ENCODE results near the gene CRLF2.
"Not testable (repeated sequence)": the region's sequence is repeated elsewhere in the genome, so short reads cannot be mapped to it uniquely, and the experiment has no call there.

Gene CRLF2

GRCh38 chrX:1213971-1214370 lies 1.5 kb upstream of the CRLF2 start:
- DNase-seq (ENCODE audit: low read depth) = no peak

GRCh38 chrX:1210844-1211243 lies 1.6 kb downstream of the CRLF2 start:
- DNase-seq (ENCODE audit: low read depth) = no peak

DNA sequence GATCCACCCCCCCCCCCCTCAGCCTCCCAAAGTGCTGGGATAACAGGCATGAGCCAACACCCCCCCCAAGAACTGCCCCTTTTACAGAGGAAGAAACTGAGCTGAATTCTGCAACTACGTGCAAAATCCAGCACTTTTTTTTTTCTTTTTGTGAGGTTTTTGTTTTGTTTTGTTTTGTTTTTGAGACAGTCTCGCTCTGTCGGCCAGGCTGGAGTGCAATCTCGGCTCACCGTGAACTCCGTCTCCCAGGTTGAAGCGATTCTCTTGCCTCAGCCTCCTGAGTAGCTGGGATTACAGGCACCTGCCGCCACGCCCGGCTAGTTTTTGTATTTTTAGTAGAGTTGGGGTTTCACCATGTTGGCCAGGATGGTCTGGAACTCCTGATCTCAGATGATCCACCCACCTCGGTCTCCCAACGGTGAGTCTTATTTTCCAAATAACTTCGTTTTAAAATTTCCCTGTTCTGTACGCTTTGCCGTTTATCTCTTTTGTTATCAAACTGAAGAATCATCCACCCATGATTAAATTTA lies 4.9 kb downstream of the CRLF2 start:
- no peak for DNase-seq (ENCODE audit: low read depth)

DNA sequence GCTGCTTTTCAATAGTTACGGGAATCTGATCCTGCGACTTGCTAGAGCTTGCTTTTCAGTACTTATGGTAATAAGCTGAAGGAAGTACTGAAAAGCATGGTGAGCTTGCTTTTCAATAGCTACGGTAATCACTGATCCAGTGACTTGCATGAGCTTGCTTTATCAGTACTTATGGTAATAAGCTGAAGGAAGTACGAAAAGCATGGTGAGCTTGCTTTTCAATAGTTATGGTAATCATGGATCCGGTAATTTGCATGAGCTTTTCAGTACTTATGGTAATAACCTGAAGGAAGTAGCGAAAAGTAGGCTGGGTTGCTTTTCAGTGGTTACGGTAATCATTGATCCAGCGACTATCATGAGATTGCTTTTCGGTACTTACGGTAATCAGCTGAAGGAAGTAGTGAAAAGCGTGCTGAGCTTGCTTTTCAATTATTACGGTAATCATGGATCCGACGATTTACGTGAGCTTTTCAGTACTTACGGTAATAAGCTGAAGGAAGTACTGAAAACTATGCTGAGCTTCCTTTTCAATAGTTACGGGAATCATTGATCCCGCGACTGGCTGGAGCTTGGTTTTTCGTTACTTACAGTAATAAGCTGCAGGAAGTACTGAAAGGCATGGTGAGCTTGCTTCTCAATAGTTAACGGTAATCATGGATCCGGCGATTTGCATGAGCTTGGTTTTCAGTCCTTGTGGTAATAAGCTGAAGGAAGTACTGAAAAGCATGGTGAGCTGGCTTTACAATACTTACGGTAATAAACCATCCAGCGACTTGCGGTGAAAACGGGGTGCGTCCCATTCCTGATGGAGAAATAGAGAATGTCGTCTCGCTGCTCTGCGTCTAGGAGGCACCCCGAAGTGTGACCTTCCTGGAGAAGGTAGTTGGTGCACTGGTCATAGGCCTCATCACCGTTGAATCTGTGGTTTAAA lies 6.5 kb downstream of the CRLF2 start:
- no peak for DNase-seq (ENCODE audit: low read depth)

GRCh38 chrX:1202251-1202650 lies 10.2 kb downstream of the CRLF2 start:
- no peak for DNase-seq (ENCODE audit: low read depth)

DNA sequence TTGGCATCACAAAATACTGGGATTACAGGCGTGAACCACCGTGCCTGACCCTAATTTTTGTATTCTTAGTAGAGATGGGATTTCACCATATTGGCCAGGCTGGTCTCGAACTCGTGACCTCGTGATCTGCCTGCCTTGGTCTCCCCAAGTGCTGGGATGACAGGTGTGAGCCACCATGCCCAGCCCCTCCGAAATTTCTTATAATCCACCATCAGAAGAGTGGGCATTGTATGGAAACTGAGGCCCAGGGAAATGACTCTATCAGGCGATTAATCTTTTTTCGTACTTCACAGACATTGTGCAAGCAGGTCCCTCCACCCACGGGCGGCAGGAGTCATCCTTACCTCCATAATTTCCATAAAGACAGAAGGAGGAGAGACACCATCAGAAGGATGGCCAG lies 16.0 kb downstream of the CRLF2 start:
- no peak for DNase-seq (ENCODE audit: low read depth)

- DNase-seq (ENCODE audit: low read depth) = not testable (repeated sequence)
These were observed 20.3 kb downstream of the CRLF2 start for GRCh38 chrX:1192196-1192595.

DNA sequence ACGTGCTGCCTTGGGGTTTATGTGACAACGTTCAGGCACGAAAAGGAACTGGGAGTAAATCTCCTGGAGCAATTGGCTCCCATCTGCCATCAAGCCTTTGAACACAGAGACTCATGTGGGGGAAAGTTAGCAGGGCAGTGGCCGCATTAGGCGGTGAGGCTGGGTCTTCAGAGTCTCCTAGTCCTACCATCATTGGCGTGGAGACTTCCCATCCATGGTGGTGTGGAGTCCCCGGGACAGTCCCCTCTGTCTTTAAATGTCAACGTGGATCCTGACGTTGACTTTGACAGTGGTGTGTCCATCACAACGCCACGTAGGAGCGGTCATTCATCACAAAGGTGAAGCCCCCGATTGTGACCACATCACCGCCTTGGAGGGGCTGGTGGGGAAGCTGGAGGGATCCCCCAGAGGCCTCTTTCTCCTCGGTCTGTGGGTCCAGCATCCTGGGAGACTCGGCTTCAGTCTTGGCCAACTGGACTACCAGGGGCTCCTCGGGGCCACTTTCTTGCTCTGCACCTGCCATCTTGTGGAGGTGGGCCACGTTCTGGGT lies 21.8 kb downstream of the CRLF2 start:
- DNase-seq (ENCODE audit: low read depth) = no peak

- no peak for DNase-seq (ENCODE audit: low read depth)
These were observed 26.9 kb downstream of the CRLF2 start for GRCh38 chrX:1185561-1185960.

GRCh38 chrX:1182211-1182610 lies 30.2 kb downstream of the CRLF2 start:
- DNase-seq (ENCODE audit: low read depth) = no peak

- not testable (repeated sequence) for DNase-seq (ENCODE audit: low read depth)
These were observed 30.8 kb downstream of the CRLF2 start for GRCh38 chrX:1181661-1182060.

- DNase-seq (ENCODE audit: low read depth) = no peak
These were observed 31.3 kb downstream of the CRLF2 start for GRCh38 chrX:1181170-1181569.

- no peak for DNase-seq (ENCODE audit: low read depth)
These were observed 33.8 kb downstream of the CRLF2 start for GRCh38 chrX:1178580-1179057.

DNA sequence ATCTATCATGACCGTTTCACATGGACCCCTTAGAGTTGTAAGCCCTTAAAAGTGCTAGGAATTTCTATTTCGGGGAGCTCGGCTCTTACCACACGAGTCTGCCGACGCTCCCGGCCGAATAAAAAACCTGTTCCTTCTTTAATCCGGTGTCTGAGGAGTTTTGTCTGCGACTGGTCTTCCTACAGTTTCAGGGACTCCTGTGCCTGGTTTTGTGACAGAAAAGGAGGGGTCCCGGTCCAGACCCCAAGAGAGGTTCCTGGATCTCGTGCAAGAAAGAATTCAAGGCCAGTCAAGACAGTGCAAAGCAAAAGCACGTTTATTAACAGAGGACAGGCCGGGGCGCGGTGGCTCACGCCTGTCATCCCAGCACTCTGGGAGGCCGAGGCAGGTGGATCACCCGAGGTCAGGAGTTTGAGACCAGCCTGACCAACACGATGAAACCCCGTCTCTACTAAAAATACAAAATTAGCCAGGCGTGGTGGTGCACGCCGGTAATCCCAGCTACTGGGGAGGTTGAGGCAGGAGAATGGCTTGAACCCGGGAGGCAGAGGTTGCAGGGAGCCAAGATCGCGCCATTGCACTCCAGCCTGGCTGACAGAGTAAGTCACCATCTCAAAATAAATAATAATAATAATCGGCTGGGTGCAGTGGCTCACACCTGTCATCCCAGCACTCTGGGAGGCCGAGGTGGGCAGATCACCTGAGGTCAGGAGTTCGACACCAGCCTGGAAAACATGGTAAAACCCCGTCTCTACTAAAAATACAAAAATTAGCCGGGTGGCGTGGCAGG lies 35.7 kb downstream of the CRLF2 start:
- DNase-seq (ENCODE audit: low read depth) = not testable (repeated sequence)

DNA sequence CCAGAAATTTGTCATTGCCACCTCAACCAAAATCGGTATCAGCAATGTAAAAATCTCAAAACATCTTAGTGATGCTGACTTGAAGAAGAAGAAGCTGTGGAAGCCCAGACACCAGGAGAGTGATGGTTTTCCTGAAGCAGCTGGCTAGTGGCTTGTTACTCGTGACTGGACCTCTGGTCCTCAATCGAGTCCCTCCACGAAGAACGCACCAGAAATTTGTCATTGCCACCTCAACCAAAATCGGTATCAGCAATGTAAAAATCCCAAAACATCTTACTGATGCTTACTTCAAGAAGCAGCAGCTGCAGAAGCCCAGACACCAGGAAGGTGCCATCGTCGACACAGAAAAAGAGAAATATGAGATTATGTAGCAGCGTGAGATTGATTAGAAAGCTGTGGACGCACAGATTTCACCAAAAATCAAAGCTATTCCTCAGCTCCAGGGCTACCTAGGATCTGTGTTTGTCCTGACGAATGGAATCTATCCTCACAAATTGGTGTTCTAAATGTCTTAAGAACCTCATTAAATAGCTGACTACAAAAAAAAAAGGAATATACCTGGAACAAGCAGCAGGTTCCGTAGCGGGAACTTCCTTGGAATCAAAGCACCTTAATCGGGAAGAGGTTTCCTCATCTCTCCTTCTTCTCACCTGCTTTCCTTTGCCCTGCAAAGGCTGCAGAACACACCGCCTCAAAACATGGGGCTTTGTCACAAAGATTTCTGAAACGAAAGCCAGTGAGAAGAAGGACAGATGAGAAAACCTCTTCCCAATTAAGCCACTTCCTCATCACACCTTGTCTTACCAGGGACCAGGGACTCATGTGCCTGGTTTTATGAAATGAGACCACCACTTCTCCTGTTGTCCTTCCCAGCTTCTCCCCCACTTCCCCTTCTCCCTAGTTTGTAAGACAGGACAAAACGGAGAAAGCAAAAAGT lies 37.6 kb downstream of the CRLF2 start:
- DNase-seq (ENCODE audit: low read depth) = not testable (repeated sequence)

DNA sequence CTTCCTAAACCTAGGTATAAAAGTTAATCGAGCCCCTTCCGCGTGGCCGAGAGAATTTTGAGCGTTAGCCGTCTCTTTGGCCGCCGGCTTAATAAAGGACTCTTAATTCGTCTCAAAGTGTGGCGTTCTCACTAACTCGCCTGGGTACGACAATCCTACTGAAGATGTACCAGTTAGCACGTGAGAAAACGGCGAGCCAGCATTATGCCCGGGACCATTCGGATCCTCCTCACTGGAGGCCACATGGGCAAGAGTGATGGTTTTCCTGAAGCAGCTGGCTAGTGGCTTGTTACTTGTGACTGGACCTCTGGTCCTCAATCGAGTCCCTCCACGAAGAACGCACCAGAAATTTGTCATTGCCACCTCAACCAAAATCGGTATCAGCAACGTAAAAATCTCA lies 39.0 kb downstream of the CRLF2 start:
- DNase-seq (ENCODE audit: low read depth) = not testable (repeated sequence)

DNA sequence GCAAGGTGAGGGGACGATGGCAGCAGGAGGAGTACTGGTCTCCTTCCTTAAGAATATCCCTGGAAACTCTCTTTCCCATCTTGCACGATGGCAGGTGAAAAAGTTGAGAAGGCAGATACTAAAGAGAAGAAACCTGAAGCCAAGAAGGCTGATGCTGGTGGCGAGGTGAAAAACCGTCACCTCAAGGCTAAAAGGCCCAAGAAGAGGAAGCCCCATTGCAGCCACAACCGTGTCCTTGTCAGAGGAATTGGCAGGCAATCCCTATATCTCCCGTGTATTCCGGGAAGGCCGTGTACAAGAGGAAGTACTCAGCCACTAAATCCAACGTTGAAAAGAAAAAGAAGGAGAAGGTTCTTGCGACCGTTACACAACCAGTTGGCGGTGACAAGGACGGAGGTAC lies 40.0 kb downstream of the CRLF2 start:
- DNase-seq (ENCODE audit: low read depth) = no peak

- not testable (repeated sequence) for DNase-seq (ENCODE audit: low read depth)
These were observed 40.5 kb downstream of the CRLF2 start for GRCh38 chrX:1171915-1172314.

GRCh38 chrX:1170243-1170642 lies 42.2 kb downstream of the CRLF2 start:
- DNase-seq (ENCODE audit: low read depth) = no peak

- DNase-seq (ENCODE audit: low read depth) = no peak
These were observed 43.3 kb downstream of the CRLF2 start for GRCh38 chrX:1169189-1169588.

- no peak for DNase-seq (ENCODE audit: low read depth)
These were observed 44.4 kb downstream of the CRLF2 start for GRCh38 chrX:1167918-1168481.

Measured in stimulated activated CD8-positive, alpha-beta memory T cell treated with anti-CD3 and anti-CD28 coated beads, Interleukin-12 subunit alpha, Interleukin-12 subunit beta, amount 100 ng/mL, for 1 hour (primary cell).